GDM1 (cell line): ENCODE measurements around the gene KLHL15.
"Not testable (repeated sequence)": the region's sequence is repeated elsewhere in the genome, so short reads cannot be mapped to it uniquely, and the experiment has no call there.

Experiments
- DNase-seq: peaks from one replicate; lab custom pipeline; 2025; lab: John Stamatoyannopoulos, UW

Gene KLHL15, protein sequence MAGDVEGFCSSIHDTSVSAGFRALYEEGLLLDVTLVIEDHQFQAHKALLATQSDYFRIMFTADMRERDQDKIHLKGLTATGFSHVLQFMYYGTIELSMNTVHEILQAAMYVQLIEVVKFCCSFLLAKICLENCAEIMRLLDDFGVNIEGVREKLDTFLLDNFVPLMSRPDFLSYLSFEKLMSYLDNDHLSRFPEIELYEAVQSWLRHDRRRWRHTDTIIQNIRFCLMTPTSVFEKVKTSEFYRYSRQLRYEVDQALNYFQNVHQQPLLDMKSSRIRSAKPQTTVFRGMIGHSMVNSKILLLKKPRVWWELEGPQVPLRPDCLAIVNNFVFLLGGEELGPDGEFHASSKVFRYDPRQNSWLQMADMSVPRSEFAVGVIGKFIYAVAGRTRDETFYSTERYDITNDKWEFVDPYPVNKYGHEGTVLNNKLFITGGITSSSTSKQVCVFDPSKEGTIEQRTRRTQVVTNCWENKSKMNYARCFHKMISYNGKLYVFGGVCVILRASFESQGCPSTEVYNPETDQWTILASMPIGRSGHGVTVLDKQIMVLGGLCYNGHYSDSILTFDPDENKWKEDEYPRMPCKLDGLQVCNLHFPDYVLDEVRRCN

GRCh38 chrX:24027086-24027485 is at the start of gene KLHL15:
Gene KLHL15 (minus strand): TSS chrX:24027186. CDS start chrX:24006693, 20,493 bp downstream.
- DNase-seq: no peak

DNA sequence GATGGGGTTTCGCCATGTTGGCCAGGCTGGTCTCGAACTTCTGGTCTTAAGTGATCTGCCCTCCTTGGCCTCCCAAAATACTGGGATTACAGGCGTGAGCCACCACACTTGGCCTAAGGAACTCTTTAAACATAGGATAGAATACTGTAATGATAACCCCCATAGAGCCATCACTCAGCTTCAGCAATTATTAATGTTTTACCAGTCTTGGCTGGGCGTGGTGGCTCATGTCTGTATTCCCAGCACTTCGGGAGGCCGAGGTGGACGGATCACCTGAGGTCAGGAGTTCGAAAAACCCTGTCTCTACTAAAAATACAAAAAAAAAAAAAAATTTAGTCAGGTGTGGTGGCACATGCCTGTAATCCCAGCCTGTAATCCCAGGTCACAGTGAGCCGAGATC is 42.9 kb upstream of the KLHL15 start:
- DNase-seq: no peak

DNA sequence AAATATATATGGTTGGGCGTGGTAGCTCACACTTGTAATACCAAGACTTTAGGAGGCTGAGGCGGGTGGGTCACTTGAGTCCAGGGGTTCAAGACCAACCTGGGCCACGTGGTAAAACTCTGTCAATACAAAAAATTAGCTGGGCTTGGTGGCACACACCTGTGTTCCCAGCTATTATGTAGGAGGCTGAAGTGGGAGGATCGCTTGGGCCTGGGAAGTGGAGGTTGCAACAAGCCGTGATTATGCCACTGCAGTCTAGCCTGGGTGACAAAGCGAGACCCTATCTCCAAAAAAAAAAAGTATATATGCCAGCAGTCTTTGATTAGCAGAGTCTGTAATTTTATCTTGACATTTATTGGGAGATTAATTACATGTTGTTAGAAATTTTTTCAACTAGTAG is 36.5 kb upstream of the KLHL15 start:
- DNase-seq: no peak

GRCh38 chrX:24055043-24055356 is 28.0 kb upstream of the KLHL15 start:
- DNase-seq: no peak

GRCh38 chrX:24054182-24055042 is 27.4 kb upstream of the KLHL15 start, which contains the start of gene EIF2S3:
Gene EIF2S3 (plus strand): TSS chrX:24054956. CDS start chrX:24054969, 13 bp downstream.
- peak; percentile 89 for DNase-seq

- not testable (repeated sequence) for DNase-seq
Observed at GRCh38 chrX:24050522-24051318, 23.7 kb upstream of the KLHL15 start.

DNA sequence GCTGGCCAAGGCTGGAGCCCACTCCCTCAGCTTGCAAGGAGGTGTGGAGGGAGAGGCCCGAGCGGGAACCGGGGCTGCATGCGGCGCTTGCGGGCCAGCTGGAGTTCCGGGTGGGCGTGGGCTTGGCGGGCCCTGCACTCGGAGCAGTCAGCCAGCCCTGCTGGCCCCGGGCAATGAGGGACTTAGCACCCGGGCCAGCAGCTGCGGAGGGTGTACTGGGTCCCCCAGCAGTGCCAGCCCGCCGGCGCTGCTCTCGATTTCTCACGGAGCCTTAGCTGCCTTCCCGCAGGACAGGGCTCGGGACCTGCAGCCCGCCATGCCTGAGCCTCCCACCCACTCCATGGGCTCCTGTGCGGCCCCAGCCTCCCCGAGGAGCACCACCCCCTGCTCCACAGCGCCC is 22.7 kb upstream of the KLHL15 start:
- not testable (repeated sequence) for DNase-seq

- DNase-seq: not testable (repeated sequence)
Observed at GRCh38 chrX:24046060-24046459, 19.1 kb upstream of the KLHL15 start.

- DNase-seq: no peak
Observed at GRCh38 chrX:24037729-24038128, 10.7 kb upstream of the KLHL15 start.

GRCh38 chrX:24034485-24034884 is 7.5 kb upstream of the KLHL15 start:
- no peak for DNase-seq

DNA sequence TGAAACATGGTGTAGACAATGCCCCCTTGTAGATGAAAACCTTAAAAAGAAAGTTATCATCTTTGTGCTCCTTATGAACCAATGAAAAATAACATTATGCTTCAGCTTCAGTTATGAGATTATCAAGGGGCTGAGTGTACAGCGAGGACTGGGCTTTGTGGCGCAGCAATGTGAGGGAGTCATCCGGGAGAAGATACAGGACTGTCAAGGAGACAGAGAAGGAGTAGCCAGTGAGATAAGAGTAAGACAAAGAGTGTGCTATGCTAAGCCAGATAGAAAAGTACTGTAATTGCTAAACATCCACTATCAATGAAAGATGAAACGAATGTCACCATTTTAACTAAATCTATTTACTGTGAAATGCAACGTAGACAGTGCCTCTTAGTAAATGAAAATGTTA is 3.6 kb upstream of the KLHL15 start:
- DNase-seq: no peak

- DNase-seq: no peak
Observed at GRCh38 chrX:24027985-24028384, 999 bp upstream of the KLHL15 start.

DNA sequence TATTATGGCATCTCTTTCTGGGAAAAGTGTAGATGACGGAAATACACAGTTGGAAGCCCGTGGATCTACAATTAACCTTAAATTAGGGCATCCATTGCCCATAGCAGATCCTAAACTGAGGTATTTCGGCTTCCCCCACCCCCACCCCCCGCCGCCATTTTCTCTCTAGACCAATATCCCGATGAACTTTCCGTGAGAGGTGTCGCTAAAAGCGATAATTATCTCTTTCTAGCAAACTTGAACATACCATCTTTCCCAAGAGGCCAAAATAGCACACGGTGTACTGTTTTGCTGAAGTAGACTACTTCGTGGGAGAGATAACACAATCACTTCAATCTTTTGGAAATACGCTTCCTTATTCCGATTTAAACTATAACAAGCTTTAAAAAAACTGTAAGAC is 554 bp downstream of the KLHL15 start:
- DNase-seq: no peak

GRCh38 chrX:24025741-24026403 is 1.1 kb downstream of the KLHL15 start:
- peak; percentile 37 for DNase-seq

- DNase-seq: peak; percentile 82
Observed at GRCh38 chrX:24024819-24025740, 1.9 kb downstream of the KLHL15 start.

DNA sequence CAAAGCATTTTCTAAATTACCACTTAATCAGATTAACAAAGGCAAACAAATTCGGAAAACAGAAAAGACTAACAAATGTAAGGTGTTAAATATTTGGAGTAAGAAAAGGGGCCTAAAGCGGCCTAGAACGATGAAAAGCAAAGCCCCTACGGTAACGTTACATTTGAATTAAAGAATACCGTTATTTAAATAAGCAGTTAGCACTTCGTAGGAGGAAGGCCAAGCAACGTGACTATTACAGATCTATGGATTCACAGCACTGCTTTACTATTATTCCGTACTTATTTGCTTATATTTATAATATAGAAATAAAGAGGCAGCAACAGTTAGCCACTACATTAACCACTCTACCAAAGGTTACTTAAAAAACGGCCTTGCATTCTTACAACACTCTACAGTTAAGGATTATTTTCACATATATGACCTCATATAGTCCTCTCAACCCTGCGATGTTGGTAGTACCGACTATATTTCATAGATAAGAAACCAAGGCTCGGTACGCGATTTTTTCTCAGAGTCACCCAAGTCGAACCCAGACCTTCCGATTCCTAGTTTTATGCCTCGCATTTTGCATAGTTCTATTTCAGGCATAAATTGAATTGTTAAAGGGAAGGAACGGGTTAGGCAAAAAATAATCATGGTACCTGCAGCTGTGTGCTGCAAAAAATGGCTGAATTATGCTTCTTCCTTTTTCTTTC is 2.9 kb downstream of the KLHL15 start:
- no peak for DNase-seq

- no peak for DNase-seq
Observed at GRCh38 chrX:24023544-24023943, 3.4 kb downstream of the KLHL15 start.

DNA sequence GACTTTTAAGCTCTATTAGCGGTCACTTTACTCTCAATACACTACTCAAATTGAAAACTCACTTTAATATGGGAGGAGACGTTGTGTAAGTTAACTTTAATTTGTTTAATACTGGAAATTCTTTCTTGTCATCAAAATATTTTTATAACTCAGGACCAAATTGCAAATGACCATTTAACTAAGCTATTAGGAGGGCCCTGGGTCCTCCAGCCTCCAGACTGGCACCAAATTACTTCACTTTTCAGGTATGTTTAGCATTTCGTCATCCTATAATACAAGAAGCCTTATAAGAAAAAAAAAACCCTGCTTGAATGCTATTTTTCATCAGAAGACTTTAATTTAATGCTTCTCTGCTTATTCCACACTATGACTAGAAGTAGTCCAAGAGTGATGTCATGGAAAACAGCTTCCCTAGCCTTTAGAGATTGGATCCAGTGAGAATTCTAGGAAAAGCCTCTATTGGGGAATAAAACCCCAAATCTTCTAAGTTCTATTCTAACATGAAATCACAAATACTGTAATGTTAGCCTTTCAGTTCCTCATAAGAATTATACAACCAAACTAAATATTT is 6.6 kb downstream of the KLHL15 start:
- no peak for DNase-seq

DNA sequence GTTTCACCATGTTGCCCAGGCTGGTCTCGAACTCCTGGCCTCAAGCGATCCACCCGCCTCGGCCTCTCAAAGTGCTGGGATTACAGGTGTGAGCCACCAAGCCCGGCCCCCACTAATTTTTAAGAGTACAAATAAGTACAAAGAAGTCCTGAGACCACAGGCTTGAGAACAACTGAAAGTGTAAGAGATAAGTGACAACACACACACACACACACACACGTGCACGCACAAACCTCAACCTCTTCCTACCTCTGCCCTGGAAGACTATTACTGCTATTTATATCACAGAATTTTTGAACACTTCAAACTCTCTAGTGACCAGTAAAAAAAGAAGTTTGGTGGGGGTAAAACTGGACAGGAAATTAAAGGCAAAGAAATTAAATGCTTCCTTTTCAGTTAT is 7.5 kb downstream of the KLHL15 start:
- no peak for DNase-seq
